HG03175 (cell line): ENCODE data around the gene PCDH9.

Source experiments
- ATAC-seq: cut with Tn5 transposase; IDR thresholded peaks from one replicate; pipeline ENCODE4 v1.9.1; 2021; ENCODE audit warnings: mild to moderate bottlenecking, moderate library complexity; ENCODE audit not compliant: unreplicated experiment

Gene PCDH9

DNA sequence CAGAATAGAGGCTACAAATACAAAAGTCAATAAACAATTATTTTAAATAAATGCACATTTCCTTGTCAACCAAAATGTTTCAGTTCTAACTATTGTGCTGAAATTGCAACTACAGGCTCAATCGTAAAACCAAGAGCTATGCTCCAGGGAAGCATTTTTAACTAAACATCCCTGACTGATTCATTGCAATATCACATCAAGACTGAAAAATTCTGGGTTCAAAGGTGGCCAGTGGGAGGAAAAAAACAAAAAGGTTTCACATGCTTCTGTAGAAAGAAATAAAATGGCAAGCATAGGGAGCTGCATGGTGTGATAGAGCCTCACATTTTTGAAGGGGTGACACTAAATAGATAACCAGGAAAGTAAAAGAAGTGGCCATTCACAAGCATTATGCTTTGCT, 862.8 kb downstream of the PCDH9 start:
- ATAC-seq = no peak

DNA sequence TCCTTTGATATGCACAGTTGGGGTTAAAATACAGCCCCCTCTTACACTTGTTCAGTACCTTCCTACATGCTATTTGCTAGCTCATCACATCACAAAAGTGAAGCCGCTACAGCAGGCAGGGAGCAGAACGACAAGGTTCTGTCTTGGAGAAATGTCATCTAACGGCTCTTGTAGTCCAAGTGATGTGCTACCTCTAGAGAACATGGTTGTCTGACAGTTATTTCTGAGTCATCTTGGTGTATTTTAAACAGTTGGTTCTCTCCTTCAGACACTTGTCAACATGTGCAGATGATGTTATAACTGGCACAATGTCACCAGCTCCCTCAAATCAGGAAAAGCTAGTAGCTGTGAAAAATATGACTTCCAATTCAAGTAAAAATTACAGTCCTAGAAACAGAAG, 865.0 kb downstream of the PCDH9 start:
- ATAC-seq = no peak

DNA sequence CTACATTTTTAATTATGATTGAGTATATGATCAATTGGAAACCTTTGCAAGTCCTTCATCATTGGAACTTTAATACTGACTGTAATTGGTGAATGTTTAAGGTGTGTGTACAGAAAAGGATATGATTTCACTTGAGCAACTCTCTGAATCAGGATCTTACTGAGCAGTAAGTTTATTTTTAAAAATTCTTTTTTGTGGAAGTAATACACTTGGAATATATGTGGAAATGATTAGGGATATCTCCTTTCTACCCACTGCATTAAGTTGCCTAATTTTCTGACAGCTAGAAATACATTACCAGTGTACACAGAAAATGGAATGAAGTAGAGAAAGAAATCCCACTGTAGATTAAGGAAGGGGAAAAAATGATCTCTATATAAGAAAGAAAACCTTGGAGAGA, 865.8 kb downstream of the PCDH9 start:
- no peak for ATAC-seq

DNA sequence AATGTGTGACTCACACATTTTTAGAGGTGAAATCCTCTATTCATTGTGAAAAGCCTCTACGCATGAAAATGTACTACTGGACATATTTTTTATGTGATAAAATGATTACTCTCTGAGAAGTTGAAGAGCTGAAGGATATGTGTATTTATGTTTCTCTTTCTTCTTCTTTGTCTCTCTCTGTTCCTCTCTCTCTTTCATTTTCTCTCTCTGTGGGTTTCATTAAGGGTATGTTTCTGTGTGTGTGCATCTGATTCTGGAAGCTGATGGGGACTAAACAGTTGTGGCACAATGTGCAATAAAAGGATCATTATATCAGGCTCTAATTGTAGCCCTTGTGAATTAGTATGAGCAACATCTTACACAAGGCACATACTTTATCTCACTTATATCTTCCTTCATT, 867.7 kb downstream of the PCDH9 start:
- no peak for ATAC-seq

DNA sequence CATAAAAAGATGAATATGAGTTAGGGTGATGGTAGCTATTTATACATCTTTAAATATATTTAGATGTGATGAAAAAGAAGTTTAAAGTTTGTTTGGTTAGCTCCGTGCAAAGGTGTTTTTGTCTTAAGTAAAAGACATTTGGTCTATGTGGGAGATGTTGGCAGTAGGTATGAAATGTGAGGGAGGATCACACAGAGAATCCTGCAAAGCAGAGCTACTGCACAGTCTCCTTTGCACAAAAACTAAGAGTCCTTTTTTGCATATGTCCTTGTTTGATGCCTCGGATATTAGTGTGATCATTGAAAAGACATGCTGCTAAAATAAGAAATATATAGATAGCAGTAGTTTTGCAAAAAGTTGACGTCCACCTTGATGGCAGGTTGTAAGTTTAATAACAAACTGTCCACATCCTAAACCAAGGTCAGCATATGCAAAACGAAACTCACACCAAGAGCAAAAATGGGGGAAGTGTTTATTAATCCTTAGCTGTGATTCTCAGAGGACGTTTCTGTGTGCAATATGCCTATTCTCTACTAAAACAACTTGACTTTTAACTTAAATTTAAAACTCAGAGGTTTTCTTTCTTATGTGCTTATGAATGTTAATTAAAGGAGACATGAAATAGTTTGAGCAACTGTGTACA, 870.1 kb downstream of the PCDH9 start:
- peak; percentile 83 for ATAC-seq

DNA sequence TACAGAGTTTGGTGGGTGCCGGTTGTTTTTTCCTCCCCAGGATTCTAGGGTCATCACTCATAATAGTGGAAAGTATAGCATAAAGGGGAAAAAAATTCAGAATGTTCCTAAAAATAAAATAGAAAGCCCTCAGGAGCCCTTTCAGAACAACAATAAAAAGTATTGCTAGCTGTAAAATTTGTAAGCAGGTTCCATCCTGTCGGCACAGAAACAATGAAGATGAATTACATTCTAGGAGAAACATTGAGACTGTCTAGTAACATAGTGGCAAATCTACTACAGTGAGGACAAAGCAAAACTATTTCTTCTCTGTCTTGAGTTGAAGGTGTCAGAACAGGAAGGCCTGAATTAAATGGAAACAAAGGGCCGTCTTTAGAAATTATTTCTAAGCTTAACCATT, 870.7 kb downstream of the PCDH9 start:
- ATAC-seq = no peak

DNA sequence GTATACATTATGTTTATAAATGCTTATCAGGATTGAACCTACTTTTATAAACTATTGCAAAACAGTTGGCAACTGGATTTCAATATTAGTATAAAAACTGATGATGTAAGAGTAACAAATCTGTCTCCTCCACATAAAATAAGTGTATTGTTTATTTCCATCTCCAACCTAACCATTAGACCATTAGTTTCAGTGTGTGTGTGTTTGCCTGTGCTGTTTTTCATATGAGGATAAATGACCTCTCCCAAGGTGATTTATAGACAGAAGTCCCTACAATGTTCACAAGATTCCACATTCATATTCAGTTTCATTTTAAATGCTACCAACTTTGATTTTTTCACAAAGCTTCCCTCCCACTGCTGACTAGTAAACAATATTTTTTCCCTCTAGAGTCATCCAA, 871.6 kb downstream of the PCDH9 start:
- ATAC-seq = no peak

DNA sequence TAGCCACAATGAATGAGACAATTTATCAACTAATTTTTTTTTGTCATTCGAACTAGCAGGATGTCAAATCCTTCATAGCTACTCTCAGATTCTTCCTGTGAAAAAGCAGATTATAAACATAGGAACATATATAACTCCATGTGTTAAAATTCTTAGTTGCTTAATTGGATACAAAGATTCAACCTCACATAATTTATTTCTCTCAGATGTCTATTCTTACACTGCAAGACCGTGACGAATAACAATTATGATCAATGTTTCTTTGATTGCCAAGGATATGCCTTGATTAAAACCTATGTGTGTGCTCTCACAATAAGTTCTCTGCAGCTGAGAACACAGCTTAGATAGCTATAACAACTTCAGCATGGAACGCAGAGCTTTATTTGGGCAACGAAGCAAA, 872.7 kb downstream of the PCDH9 start:
- ATAC-seq = no peak

DNA sequence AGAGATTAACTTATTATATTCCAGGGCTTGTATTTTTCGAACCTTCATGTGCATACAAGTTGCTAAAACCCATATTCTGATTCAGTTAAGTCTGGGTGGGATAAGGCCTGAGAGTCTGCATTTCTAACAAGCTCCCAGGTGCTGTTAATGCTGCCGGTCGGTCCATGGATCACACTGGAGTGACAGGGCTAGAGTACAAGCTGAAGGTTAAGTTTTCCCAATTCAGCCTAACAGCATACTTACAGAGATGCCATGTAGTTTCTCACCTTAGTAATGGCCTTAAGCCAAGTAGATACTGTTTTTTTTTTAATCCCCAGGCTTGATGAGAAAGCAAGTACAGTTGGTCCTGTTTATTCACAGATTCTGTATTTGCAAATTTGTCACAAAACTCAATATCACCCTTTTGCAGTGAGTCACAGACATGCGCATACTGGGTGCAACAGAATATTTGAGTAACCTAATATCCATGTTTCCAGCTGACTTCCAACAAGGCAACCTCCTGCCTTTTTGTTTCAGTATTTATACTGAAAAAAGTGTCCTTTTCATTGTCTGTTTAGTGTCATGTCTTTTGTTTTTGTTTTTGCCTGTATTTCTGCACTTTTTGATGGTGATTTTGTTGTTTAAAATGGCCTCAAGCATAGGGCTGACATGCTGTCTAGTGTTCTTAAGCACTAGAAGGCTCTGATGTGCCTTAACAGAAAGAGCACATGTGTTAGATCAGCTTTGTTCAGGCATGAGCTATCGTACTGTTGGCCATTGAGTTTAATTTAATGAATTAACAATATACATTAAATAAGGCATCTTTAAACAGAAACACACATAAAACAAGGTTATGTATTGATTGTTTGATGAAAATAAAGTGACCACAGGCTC, 875.0 kb downstream of the PCDH9 start:
- ATAC-seq = no peak

DNA sequence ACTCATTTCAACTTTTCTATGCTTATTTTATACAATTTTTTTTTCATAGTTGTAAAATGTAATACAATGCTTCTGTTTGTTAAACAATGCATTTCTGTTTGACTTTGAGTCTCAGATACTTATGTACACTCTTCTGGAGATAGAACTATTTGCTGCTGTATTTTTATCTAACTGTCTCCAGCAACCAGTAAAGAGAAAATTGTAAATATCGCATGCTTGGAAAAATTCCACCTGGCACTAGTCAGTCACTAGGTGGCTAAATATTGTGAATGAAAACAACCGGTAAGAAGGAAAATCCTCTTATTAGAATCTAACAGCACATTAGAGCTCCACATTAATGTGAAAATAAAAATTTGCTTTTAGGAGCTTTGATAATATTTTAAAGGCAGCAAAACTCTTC, 876.5 kb downstream of the PCDH9 start:
- no peak for ATAC-seq

DNA sequence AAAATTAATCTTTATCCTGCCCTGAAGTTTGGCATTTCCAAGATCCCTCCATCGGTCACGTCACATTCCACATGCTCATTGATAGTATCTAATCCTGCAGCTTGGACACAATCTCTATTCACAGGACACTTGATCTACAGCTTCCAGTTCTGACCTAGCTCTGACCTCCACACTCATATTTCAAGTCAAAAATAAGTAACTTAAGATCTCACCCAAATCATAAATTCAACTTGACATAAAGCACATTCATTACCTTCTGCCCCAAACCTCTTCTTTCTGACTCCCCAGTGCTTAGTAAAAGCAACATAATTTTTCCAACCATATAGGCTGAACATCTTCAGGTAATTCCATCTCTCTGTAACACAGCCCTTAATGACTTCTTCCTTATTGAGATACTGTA, 880.2 kb downstream of the PCDH9 start:
- ATAC-seq = no peak

DNA sequence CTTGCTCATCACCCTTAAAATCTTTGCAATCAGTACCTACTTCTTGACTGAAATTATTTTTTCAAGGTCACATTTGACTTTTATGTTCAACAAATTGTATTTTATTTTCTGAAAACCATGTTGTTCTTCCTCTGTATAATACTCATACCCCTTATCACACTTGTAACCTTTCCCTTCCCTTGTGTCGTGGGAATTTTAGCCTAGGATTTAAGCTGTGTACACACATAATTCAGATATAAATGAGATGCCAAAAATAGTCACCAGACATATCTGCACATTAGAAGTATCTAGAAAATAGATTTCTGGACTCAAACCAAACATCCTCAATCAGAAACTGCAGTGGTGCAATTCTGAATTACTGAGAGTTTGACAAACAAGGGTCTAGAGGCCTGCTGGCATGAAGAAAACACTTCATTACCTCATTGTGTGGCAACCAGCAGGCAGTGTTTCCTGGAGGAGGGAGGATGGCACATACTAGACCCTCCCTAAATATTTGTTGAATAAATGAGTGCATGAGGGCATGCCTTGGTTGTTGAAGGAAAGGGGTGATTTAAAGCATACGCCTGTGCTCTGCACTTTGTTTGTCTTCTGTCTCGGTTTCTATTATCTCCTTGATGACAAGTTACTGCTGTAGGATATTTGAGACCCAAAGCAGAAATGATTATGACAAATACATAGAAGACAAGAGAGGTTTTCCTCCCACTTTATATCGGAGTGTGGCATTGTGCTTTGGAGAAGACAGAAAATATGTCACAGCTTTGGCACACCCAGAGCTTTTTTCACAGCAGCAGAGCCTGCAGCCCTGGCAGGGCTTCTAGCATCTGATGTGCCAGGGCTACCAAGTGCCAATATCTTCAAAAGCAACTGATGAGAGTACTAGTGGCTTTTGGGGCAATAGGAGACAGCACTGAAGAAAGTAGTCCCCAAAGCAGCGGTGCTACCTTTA, 881.1 kb downstream of the PCDH9 start:
- no peak for ATAC-seq

DNA sequence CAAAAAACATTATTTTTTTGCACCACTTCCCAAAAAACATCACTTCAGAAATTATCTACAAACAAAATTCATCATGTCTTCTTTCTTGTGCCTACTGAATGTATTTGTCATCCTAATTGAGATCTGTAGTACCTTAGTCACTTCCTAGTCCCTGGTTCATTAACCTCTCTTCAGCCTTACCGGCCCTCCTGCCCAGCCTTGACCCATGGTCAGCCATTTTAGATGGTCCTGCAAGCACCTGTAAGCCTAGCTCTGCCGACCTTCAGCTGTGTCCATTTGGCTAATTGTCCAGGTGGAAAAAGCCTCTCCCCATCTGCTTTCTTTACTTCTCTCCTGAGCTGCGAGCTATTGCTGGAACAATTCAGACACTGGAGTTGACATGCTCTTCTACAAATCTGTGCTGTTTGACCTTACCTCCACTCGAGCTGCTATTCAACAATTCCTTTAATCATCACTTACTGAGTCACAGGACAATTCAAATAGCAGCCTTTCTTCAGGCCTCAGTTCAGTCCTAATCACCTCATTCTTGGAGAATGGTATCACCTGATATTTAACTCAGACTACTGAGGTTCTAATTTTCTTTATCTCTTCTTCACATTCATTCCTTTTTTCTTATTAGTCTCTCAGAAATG, 882.5 kb downstream of the PCDH9 start:
- ATAC-seq = no peak

DNA sequence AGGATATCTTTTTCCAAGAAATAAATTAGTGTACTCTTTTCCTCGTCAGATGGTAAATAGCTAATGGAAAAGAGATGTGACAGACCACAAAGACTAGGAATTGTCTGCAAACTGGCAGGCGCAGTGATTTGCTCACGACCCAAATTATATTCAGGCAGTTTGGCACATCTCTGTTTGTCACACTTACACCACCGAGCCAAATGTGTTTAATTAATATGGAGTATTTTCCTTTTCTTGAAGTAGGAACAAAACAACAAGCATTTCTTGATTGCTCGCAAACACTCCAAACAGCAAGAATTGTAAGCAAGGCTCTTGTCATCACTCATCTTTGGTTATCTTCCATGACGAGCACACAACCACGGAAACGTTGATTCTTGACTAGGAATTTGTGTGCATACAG, 884.2 kb downstream of the PCDH9 start:
- ATAC-seq = no peak

DNA sequence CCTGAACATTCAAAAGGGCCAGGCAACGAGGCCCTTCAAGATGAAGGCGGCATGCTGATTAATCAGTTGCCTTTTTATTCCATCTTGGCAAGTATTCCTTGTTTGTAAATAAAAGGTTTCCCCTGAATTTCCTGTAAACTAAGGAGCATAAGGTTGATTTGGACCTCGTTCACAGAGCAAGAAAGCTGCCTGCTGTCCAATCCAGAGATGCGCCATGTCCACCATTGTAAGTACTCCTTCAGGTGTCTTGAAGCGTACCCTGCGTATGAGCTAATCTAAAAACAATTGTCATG, 884.7 kb downstream of the PCDH9 start:
- ATAC-seq = no peak

DNA sequence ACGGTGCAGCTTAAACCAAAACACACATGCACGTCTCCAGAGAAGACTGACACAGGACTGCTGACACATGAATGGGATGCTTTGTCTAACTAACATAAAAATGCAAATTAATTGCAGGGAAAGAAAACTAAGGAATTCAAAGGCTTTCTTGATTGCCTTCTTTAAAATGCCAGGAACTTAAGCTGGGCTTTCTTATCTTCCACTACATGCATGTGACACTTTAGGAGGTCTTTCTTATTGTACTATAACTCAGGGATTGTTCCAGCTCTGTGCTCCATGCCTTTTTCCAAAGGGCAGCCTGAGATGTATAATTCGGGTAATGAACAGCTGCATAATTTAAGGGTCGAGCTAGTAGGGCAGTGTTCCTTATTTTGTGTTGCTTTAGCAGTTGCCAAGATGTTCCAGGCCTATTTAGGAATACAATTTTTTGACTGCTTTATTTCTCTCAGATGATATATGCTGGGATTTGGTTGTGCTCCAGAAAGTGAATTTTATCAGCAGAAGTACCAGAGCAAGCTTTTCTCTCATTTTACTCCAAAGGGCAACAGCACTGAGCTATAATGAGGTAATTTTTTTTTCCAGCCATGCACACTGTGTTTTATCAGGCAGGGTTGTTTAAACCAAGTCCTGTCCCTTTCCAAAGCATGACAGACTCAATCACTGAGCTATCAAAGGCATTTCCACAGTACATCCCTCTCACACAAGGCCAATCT, 885.2 kb downstream of the PCDH9 start:
- ATAC-seq = no peak

DNA sequence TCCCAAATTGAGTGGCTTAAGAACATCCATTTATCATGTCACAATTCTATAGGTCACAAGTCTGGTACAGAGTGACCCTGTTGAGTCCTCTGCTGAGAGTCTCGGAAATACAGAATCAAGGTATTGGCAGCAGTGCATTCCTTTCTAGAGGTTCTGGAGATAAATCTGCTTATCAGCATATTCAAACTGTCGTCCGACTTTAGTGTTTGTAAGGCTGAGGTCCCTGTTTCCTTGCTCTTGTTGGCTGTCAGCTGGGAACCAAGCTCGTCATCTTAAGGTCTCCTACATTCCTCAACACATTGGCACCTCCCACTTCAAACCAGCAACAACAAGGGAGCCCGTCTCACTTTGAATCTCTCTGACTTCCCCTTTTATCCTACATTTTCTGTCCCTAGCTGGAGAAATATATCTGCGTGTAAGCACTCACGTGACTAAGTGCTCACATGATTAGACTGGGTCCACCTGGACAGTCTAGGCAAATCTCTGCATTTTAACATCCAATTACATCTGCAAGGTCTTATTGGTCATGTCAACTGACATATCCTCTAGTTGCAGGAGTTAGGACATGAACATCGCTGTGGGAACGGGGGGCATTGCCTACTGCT, 886.8 kb downstream of the PCDH9 start:
- no peak for ATAC-seq

DNA sequence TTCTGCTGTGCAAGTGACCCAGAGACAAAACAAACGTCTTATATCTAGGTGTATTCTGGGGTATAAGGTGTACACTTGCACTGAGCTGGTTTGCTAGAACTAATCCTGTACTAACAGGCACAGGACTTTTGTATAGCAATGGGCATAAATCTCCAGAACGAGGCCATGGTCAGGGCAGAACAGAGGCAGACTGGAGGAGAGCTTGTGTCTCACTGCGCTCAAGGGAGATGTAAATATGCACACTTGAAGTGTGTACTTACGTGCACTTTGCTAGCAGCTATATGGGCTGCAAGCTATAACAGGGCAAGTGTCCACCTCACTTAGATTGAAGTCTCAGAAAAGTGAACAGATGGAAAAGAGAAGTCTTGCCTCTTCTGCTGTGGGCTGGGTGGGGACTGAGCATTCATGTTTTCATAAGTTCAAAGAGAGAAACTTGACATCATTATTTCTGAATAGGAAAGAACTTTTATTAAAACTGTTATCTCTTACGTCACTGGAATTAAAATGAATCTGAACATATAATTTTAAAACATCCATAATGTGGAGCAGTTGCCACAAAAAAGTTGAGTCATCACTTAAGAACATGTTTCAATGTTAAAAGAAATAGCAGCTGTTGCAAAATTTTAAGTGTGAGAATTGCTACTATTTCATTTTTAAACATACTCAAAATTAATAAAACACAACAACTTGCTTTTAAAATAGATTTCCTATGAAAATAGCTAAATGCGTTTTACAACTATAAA, 888.3 kb downstream of the PCDH9 start:
- ATAC-seq = no peak

DNA sequence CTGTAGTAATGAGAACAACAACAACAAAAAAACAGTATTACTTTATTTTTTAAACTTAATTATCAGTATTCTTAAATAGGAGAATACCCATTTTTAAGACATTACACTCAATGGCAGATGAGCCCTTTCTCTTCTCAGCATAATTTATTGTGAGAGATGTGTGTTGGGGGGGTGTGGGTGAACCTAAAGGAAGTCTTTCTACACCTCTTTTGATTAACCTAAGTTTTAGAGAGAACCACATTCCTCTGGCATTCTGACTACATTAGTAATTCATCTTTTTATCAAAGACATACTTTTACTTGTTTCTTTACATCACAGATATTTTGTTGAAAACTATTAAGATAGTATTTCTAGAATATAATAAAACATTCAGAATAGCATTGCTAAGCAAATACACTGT, 890.9 kb downstream of the PCDH9 start:
- no peak for ATAC-seq

DNA sequence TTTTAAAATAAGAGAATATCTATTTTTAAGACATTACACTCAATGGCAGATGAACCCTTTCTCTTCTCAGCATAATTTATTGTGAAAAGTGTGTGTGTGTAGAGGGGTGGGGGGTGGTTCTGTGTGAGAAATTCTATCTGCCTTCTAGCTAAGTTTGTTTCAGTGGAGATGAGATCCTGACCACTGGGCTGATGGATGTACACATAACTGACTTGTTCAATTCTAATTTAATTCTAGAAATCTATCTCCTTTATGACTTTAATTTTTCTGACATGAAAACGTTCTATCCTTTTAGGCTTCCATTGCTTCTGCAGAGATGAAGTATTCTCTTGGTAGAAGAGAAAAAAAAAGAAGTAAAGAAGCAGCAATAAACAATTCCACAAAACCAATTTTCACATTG, 891.6 kb downstream of the PCDH9 start:
- no peak for ATAC-seq
